T-helper 2 cell treated with Interferon-gamma antibody and Interleukin-4, amounts not matched to agents 100 ng/mL and 5 ng/mL, for 36 hours (primary cell): ENCODE results near the gene CUL5. TPM values are rescaled to one million over a fixed set of nuclear protein-coding genes. Genes with fewer than 3 reads are reported as not detected.

Experiments used
- total RNA-seq: library from RNA; stranded (reverse); gene quantifications from 2 replicates; pipeline ENCODE4 v1.2.3, GENCODE V29; 2022

The CUL5 gene
- total RNA-seq, 1 donor from 2014 or later: 30.6 TPM

Other genes starting within 250 kb of the CUL5 start
- 9.9 and 10.8 TPM in 2 replicates for gene SLC35F2, start 150.1 kb upstream of the CUL5 start, total RNA-seq
- gene RAB39A, start 80.5 kb upstream of the CUL5 start, total RNA-seq: not detected in 2 replicates
- gene ACAT1, start 112.7 kb downstream of the CUL5 start, total RNA-seq: 51.6 and 58.1 TPM in 2 replicates
- gene NPAT, start 213.7 kb downstream of the CUL5 start, total RNA-seq: 34.0 and 39.6 TPM in 2 replicates
- 111 and 116 TPM in 2 replicates for gene ATM, start 214.2 kb downstream of the CUL5 start, total RNA-seq